ENCODE measurements around the gene DLG4.

- no peak for TF ChIP-seq CTCF (IDR thresholded peaks at IDR 0.05; ENCODE audit: borderline replicate concordance, extremely low read depth, low read length, poor library complexity, severe bottlenecking)
- TF ChIP-seq EZH2 (IDR thresholded peaks at IDR 0.05; ENCODE audit: borderline replicate concordance, low read depth, low read length, severe bottlenecking) = no peak
Observed at GRCh38 chr17:7218758-7219157, 878 bp downstream of the DLG4 start.
